ENCODE measurements around the gene OIP5. TPM values are rescaled to one million over a fixed set of nuclear protein-coding genes. Genes with fewer than 3 reads are reported as not detected.
"Not testable (repeated sequence)": the region's sequence is repeated elsewhere in the genome, so short reads cannot be mapped to it uniquely, and the experiment has no call there.

OIP5 gene
- total RNA-seq, 2 donors from 2014 or later = not detected

- Histone ChIP-seq H3K4me1 (no peaks in the 10 kb centered on the region), H3K27ac (no peak overlapping the region), H3K9me3 (no peaks in the 10 kb centered on the region), H3K27me3 (no peaks in the 10 kb centered on the region), H3K4me3 (no peak overlapping the region), H3K36me3 (replicated peaks in 1 of 2; ENCODE audit: insufficient read depth in 1 of 2, low read depth in 2 of 2) (peaks cover 0 to 2% of the 10 kb centered on the region in 2 donors)
- DNase-seq (no peak), ATAC-seq (no peak)
- intact Hi-C loops (cut with DNase I) = no loop called here
- WGBS, 2 donors = 93 to 95% methylated on average over 3 to 5 of the region's 5 CpGs
- TF ChIP-seq CTCF (IDR thresholded peaks at IDR 0.05) (no peak), POLR2A (IDR thresholded peaks at IDR 0.05) (no peak)
Measured at GRCh38 chr15:41307679-41308078, 24.7 kb downstream of the OIP5 start.

DNA sequence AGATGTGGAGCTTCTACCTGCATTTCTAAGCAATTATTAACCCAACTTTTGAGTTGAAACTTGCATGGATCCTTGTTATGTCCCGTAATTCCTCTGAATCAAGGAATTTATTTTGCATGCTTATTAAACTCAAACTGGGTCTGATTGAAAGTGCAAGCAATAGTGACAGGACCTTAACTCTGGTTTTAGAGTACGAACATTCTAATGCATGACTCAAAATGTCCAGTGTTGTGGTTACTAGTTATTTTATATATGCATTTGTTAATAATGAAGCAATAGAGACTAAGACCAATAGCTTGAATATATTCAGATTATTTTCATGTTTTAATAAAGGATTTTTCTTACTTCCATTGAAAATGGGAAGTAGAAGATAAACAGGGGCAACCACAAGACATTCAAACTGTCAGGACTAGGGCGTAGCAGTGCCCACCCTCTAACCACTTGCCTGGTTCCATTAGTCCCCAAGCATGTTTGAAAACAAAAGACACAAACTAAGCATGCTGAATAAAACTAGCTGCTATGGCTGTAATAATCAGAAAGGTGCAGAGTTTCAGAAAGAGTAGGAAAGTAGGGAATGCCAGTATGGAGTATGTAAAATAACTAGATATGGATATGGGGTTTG, 28.1 kb downstream of the OIP5 start:
- ATAC-seq (no peak), DNase-seq (no peak)
- H3K4me3 ChIP-seq = no peak overlapping the region
- H3K9me3 ChIP-seq = no peaks in the 10 kb centered on the region
- no peaks in the 10 kb centered on the region for H3K27me3 ChIP-seq
- WGBS, 2 donors = 72 to 88% methylated on average over 3 of the region's 3 CpGs
- TF ChIP-seq POLR2A (IDR thresholded peaks at IDR 0.05) (no peak), CTCF (IDR thresholded peaks at IDR 0.05) (no peak)
- H3K4me1 ChIP-seq = no peaks in the 10 kb centered on the region
- intact Hi-C loops (cut with DNase I) = no loop called here
- H3K36me3 ChIP-seq (replicated peaks in 1 of 2; ENCODE audit: insufficient read depth in 1 of 2, low read depth in 2 of 2) = no peaks in the 10 kb centered on the region
- H3K27ac ChIP-seq = no peak overlapping the region

DNA sequence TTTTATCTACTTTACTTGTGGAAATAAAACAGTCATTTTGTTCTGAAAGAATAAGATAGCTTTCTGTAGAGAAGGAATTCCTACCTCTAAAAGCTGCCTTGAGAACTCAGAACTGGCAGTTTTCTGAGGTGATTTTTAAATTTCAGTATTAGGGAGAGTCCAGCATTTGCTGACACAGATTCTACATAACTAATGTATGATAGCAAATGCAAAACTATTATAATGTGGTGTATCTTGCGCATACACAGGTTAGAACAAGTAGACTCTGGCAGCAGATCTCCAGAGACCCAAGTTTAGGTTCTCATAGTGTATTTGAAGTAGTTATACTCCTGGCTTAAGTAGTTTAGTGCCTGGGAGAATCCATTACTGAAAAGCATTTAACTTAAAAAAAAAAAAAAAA, 30.8 kb downstream of the OIP5 start:
- no peaks in the 10 kb centered on the region for H3K9me3 ChIP-seq
- WGBS, 2 donors = 91 to 92% methylated on average over 1 of the region's 1 CpG
- peaks cover 0 to 10% of the 10 kb centered on the region in 2 donors for H3K36me3 ChIP-seq (replicated peaks in 1 of 2; ENCODE audit: insufficient read depth in 1 of 2, low read depth in 2 of 2)
- no peaks in the 10 kb centered on the region for H3K4me1 ChIP-seq
- TF ChIP-seq POLR2A (IDR thresholded peaks at IDR 0.05) = no peak
- DNase-seq (no peak), ATAC-seq (no peak)
- H3K27ac ChIP-seq = no peak overlapping the region
- intact Hi-C loops (cut with DNase I) = no loop called here
- no peaks in the 10 kb centered on the region for H3K27me3 ChIP-seq
- H3K4me3 ChIP-seq = no peak overlapping the region

DNA sequence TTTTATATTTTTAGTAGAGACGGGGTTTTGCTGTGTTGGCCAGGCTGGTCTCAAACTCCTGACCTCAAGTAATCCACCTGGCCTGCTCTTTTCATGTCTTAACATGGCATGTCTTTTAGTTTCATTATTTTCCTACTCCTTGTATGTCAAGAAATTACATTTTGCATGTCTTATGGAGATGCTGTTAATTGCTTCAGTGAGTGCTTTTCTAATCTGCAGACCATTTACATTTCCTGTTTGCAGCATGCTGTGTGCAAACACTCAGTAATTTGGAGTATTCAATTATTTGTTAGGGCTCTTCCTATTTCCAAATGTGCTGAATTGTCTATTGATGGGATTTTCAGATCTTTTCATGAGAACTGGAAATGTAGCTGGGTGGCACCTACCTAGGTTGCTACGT, 31.3 kb downstream of the OIP5 start:
- intact Hi-C loops (cut with DNase I); H3K4me1 ChIP-seq; H3K4me3 ChIP-seq; H3K27me3 ChIP-seq; ATAC-seq; H3K9me3 ChIP-seq; H3K36me3 ChIP-seq (replicated peaks in 1 of 2; ENCODE audit: insufficient read depth in 1 of 2, low read depth in 2 of 2); H3K27ac ChIP-seq; DNase-seq: not testable (repeated sequence)
- 97 to 100% methylated on average over 2 of the region's 2 CpGs for WGBS, 2 donors

GRCh38 chr15:41292521-41292920, 39.9 kb downstream of the OIP5 start:
- DNase-seq (no peak), ATAC-seq (no peak)
- Histone ChIP-seq H3K9me3 (no peaks in the 10 kb centered on the region), H3K4me3 (no peak overlapping the region), H3K36me3 (replicated peaks in 1 of 2; ENCODE audit: insufficient read depth in 1 of 2, low read depth in 2 of 2) (peaks cover 0 to 9% of the 10 kb centered on the region in 2 donors), H3K27ac (no peak overlapping the region), H3K4me1 (peaks cover 6% of the 10 kb centered on the region), H3K27me3 (no peaks in the 10 kb centered on the region)
- 66 to 73% methylated on average over 1 of the region's 1 CpG for WGBS, 2 donors
- no peak for TF ChIP-seq POLR2A (IDR thresholded peaks at IDR 0.05)
- TF ChIP-seq CTCF (IDR thresholded peaks at IDR 0.05) = no peak
- intact Hi-C loops (cut with DNase I) = no loop called here

DNA sequence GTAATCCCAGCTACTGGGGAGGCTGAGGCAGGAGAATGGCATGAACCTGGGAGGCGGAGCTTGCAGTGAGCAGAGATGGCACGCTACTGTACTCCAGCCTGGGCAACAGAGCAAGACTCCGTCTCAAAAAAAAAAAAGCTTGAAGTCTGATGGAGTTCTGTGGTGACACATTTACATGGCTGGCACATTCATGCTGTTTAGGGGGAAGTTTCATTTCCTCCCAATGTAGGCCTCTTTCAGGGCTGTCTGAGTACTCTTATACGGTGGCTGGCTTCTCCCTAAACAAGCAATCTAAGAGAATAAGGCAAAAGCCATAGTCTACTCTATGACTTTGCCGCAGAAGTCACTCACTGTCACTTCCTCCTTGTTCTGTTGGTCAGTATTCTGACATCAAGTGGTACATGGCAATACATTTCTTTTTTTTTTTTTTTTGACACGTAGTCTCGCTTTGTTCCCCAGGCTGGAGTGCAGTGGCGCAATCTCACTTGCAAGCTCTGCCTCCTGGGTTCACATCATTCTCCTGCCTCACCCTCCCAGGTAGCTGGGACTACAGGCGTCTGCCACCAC, 41.2 kb downstream of the OIP5 start:
- intact Hi-C loops (cut with DNase I) = no loop called here
- Histone ChIP-seq H3K4me1 (peaks cover 13% of the 10 kb centered on the region), H3K27me3 (no peaks in the 10 kb centered on the region), H3K4me3 (no peak overlapping the region), H3K27ac (peak overlapping the region in 1 of 4 donors; percentile 44), H3K36me3 (replicated peaks in 1 of 2; ENCODE audit: insufficient read depth in 1 of 2, low read depth in 2 of 2) (peaks cover 0 to 12% of the 10 kb centered on the region in 2 donors), H3K9me3 (no peaks in the 10 kb centered on the region)
- no peak for ATAC-seq
- DNase-seq = peak in 1 of 4 donors; percentile 38
- 86 to 95% methylated on average over 9 of the region's 9 CpGs for WGBS, 2 donors
- TF ChIP-seq CTCF (IDR thresholded peaks at IDR 0.05) = no peak
- no peak for TF ChIP-seq POLR2A (IDR thresholded peaks at IDR 0.05)

Data from body of pancreas (tissue), 4 donors.